ENCODE measurements around the gene IPO7. TPM values are rescaled to one million over a fixed set of nuclear protein-coding genes. Genes with fewer than 3 reads are reported as not detected.

Gene IPO7
- total RNA-seq, 2 donors from 2014 or later: 80.8 to 103 TPM

GRCh38 chr11:9455722-9456121 is 71.3 kb downstream of the IPO7 start:
- no peak for TF ChIP-seq CTCF (IDR thresholded peaks at IDR 0.05)
- H3K4me3 ChIP-seq: no peak overlapping the region
- intact Hi-C loops (cut with DNase I): no loop called here
- H3K27ac ChIP-seq: no peak overlapping the region
- H3K36me3 ChIP-seq: no peaks in the 10 kb centered on the region
- no peaks in the 10 kb centered on the region for H3K9me3 ChIP-seq
- H3K4me1 ChIP-seq: no peaks in the 10 kb centered on the region
- no peak for DNase-seq
- H3K9ac ChIP-seq (ENCODE audit: low read depth in 2 of 2, low read length in 2 of 2): no peak overlapping the region
- no peaks in the 10 kb centered on the region for H3K27me3 ChIP-seq

GRCh38 chr11:9459667-9460321 is 75.3 kb downstream of the IPO7 start:
- peak overlapping the region; percentile 78 for H3K4me3 ChIP-seq
- intact Hi-C loops (cut with DNase I): no loop called here

GRCh38 chr11:9460322-9461062 is 76.0 kb downstream of the IPO7 start, which contains the start of gene ZNF143:
Gene ZNF143 (plus strand): TSS chr11:9461012. CDS start chr11:9471309, 10,297 bp downstream.
- Histone ChIP-seq H3K4me1 (peaks cover 5% of the 10 kb centered on the region), H3K9ac (ENCODE audit: low read depth in 2 of 2, low read length in 2 of 2) (peak within 1 kb of the TSS; percentile 99 to 100), H3K27ac (peak within 1 kb of the TSS; percentile 100), H3K9me3 (no peaks in the 10 kb centered on the region), H3K4me3 (peak within 1 kb of the TSS; percentile 78), H3K27me3 (no peaks in the 10 kb centered on the region), H3K36me3 (no peaks in the 10 kb centered on the region)
- peak; percentile 100 for DNase-seq
- intact Hi-C loops (cut with DNase I): no loop called here
- no peak for TF ChIP-seq CTCF (IDR thresholded peaks at IDR 0.05)

More at GRCh38 chr11:9459667-9460321, 75.3 kb downstream of the IPO7 start:
- Histone ChIP-seq H3K9me3 (no peaks in the 10 kb centered on the region), H3K27ac (peak overlapping the region; percentile 97), H3K27me3 (no peaks in the 10 kb centered on the region), H3K36me3 (no peaks in the 10 kb centered on the region), H3K4me1 (peaks cover 5% of the 10 kb centered on the region), H3K9ac (ENCODE audit: low read depth in 2 of 2, low read length in 2 of 2) (peak overlapping the region; percentile 99 to 100)
- DNase-seq: peak; percentile 36
- TF ChIP-seq CTCF (IDR thresholded peaks at IDR 0.05): no peak

GRCh38 chr11:9461063-9461759 is 76.8 kb downstream of the IPO7 start:
- no peaks in the 10 kb centered on the region for H3K27me3 ChIP-seq
- no peak for TF ChIP-seq CTCF (IDR thresholded peaks at IDR 0.05)
- H3K9ac ChIP-seq (ENCODE audit: low read depth in 2 of 2, low read length in 2 of 2): peak overlapping the region; percentile 87 to 93
- H3K9me3 ChIP-seq: no peaks in the 10 kb centered on the region
- peak; percentile 86 for DNase-seq
- peak overlapping the region; percentile 100 for H3K27ac ChIP-seq
- intact Hi-C loops (cut with DNase I): no loop called here
- H3K4me3 ChIP-seq: peak overlapping the region; percentile 50
- H3K36me3 ChIP-seq: no peaks in the 10 kb centered on the region
- H3K4me1 ChIP-seq: peaks cover 5% of the 10 kb centered on the region

GRCh38 chr11:9461760-9462134 is 77.3 kb downstream of the IPO7 start:
- DNase-seq: no peak
- Histone ChIP-seq H3K9me3 (no peaks in the 10 kb centered on the region), H3K4me1 (peaks cover 5% of the 10 kb centered on the region), H3K27me3 (no peaks in the 10 kb centered on the region), H3K36me3 (no peaks in the 10 kb centered on the region), H3K9ac (ENCODE audit: low read depth in 2 of 2, low read length in 2 of 2) (peak overlapping the region; percentile 87 to 93), H3K27ac (peak overlapping the region; percentile 100), H3K4me3 (peak overlapping the region; percentile 50)
- no peak for TF ChIP-seq CTCF (IDR thresholded peaks at IDR 0.05)
- intact Hi-C loops (cut with DNase I): no loop called here

Measured in colonic mucosa (tissue), 4 donors.